Endothelial cell (in vitro differentiated cells): Measurements from ENCODE around the gene LDB2. TPM values are rescaled to one million over a fixed set of nuclear protein-coding genes. Genes with fewer than 3 reads are reported as not detected.

Experiments
- DNase-seq: peaks from one replicate; pipeline ENCODE4 v3.0.0; 2021; ENCODE audit warnings: low spot score
- H3K27ac Mint-ChIP-seq: one replicate; pipeline ENCODE4 v1.8.0; 2021; ENCODE audit warnings: mixed read lengths, inconsistent platforms; ENCODE audit not compliant: unreplicated experiment
- H3K27me3 Mint-ChIP-seq: one replicate; pipeline ENCODE4 v1.8.0; 2021; ENCODE audit warnings: mild to moderate bottlenecking, moderate library complexity, mixed read lengths, inconsistent platforms; ENCODE audit not compliant: unreplicated experiment
- H3K36me3 Mint-ChIP-seq: one replicate; pipeline ENCODE4 v1.8.0; 2021; ENCODE audit warnings: mild to moderate bottlenecking, low read depth, mixed read lengths, inconsistent platforms; ENCODE audit not compliant: unreplicated experiment
- H3K4me1 Mint-ChIP-seq: one replicate; pipeline ENCODE4 v1.8.0; 2021; ENCODE audit warnings: mild to moderate bottlenecking, mixed read lengths, inconsistent platforms; ENCODE audit not compliant: unreplicated experiment
- H3K4me3 Mint-ChIP-seq: one replicate; pipeline ENCODE4 v1.8.0; 2021; ENCODE audit warnings: mild to moderate bottlenecking, mixed read lengths, inconsistent platforms; ENCODE audit not compliant: unreplicated experiment
- H3K9me3 Mint-ChIP-seq: one replicate; pipeline ENCODE4 v1.8.0; 2021; ENCODE audit warnings: mixed read lengths, inconsistent platforms; ENCODE audit not compliant: unreplicated experiment
- total RNA-seq: library from RNA; stranded (reverse); fragmentation: NEBNext Ultra II Directional; extraction: Animal tissue kit (Norgen Biotek cat#: 25700); gene quantifications from one replicate; pipeline ENCODE4 v1.2.1, GENCODE V29; 2021; ENCODE audit not compliant: unreplicated experiment
- TF ChIP-seq, protein P1 (sequence below): fragments of 200-600 bp; sonication (generic); IDR thresholded peaks from one replicate; pipeline ENCODE4 v1.5.0; 2021; ENCODE audit warnings: antibody characterized with exemption; ENCODE audit not compliant: unreplicated experiment

The LDB2 gene
- total RNA-seq, 1 donor from 2014 or later: 268 TPM

DNA sequence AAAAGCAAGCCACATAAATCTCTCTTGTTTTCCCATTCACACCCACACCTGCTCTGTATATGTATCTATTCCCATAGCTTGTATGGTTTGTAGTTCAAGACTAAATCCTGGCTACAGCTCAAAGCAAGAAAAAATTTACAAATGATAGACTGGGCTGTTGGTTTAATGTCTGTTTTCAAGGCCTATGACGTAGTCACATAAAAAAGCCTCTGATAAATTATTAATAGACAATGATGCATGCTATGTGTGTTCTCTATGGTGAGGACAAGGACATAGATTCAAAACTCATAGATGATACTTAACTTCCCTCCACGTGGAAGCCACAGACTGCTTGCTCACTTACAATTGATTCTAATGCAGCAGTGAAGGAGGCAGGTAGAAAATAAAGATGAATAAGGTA lies 194.0 kb downstream of the LDB2 start:
- H3K9me3 Mint-ChIP-seq: no peaks in the 10 kb centered on the region
- peaks cover 33% of the 10 kb centered on the region for H3K4me1 Mint-ChIP-seq
- TF ChIP-seq, protein P1, sequence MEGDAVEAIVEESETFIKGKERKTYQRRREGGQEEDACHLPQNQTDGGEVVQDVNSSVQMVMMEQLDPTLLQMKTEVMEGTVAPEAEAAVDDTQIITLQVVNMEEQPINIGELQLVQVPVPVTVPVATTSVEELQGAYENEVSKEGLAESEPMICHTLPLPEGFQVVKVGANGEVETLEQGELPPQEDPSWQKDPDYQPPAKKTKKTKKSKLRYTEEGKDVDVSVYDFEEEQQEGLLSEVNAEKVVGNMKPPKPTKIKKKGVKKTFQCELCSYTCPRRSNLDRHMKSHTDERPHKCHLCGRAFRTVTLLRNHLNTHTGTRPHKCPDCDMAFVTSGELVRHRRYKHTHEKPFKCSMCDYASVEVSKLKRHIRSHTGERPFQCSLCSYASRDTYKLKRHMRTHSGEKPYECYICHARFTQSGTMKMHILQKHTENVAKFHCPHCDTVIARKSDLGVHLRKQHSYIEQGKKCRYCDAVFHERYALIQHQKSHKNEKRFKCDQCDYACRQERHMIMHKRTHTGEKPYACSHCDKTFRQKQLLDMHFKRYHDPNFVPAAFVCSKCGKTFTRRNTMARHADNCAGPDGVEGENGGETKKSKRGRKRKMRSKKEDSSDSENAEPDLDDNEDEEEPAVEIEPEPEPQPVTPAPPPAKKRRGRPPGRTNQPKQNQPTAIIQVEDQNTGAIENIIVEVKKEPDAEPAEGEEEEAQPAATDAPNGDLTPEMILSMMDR: no peak
- H3K36me3 Mint-ChIP-seq: peaks cover 27% of the 10 kb centered on the region
- no peak overlapping the region for H3K4me3 Mint-ChIP-seq
- DNase-seq: no peak
- no peaks in the 10 kb centered on the region for H3K27me3 Mint-ChIP-seq
- no peak overlapping the region for H3K27ac Mint-ChIP-seq

DNA sequence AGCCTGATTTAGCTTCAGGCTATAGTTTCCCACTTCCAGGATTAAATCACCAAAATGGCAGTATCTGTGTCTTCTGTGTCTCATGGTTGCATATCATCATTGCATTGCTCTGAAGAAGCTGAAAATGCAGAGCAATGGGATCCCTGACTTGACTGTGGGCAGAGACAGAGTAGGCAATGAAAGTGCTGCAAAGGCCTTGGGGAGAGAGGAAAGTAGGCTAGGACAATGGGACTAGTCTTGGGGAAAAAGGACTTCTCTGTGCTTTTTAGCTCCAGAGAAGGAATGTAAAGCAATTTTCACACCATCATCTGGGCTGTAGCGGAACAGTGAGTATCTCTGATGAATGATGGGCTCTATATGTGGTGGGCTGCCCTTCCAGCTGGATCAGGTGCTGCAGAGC lies 202.5 kb downstream of the LDB2 start:
- TF ChIP-seq, protein P1: no peak
- Mint-ChIP-seq H3K9me3 (no peaks in the 10 kb centered on the region), H3K27me3 (no peaks in the 10 kb centered on the region), H3K36me3 (peaks cover 40% of the 10 kb centered on the region), H3K4me1 (peaks cover 40% of the 10 kb centered on the region), H3K4me3 (no peak overlapping the region), H3K27ac (peak overlapping the region; percentile 4)
- no peak for DNase-seq

DNA sequence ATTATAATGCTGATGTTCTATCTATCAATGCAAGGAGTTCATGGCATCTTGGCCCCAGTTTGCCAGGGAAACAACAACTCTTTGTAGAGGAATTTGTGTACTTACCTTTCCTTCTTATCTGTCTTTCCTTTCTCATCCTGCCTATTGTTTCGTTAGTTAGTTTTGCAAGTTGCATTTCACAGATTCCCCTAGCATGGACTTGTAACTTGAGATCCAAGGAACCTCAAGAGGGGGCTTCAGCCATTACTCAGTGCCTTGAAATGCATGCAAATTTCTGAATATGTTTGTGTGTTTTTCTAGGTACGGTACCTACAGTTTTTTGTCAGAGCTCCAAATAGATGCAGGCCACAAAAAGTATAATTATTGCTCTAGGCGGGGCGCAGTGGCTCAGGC lies 203.6 kb downstream of the LDB2 start:
- Mint-ChIP-seq H3K4me1 (peaks cover 40% of the 10 kb centered on the region), H3K9me3 (no peaks in the 10 kb centered on the region), H3K4me3 (peak overlapping the region; percentile 19), H3K27me3 (no peaks in the 10 kb centered on the region), H3K36me3 (peaks cover 43% of the 10 kb centered on the region), H3K27ac (peak overlapping the region; percentile 76)
- DNase-seq: no peak
- TF ChIP-seq, protein P1: no peak

DNA sequence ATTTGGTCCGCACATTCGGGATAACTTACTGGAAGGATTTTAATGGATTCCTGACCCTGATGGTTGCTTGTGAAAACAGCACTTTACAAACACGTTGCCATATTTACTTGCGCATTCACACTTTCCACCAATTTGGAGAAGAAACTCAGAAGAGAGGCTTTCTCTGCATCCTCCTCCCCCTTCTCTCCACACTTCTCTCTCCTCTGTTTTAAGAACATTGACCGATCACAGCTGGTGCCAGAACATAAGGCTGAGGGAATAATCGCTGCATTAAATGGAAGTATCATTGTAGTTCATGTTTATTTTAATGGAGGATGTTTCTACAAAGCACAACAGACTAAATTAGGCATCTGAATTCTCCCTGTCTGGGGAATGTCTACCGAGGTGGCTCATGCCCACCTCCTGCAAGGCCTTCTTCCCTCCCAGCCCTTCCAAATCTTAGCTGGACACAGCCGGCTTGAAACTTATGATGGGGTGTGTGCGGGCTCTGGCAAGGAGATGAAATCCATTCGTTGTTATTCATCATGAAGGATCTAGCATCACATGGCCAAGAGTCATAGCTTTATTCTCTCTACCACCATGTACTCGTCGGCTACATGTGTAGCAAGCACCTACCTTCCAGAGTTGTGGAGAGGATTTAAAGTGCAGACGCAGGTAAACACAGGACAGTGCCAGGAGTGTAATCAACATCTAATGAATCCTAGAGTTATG lies 204.1 kb downstream of the LDB2 start:
- Mint-ChIP-seq H3K4me1 (peaks cover 36% of the 10 kb centered on the region), H3K27ac (peak overlapping the region; percentile 23), H3K27me3 (no peaks in the 10 kb centered on the region), H3K9me3 (no peaks in the 10 kb centered on the region), H3K36me3 (peaks cover 43% of the 10 kb centered on the region), H3K4me3 (no peak overlapping the region)
- no peak for DNase-seq
- TF ChIP-seq, protein P1: no peak

DNA sequence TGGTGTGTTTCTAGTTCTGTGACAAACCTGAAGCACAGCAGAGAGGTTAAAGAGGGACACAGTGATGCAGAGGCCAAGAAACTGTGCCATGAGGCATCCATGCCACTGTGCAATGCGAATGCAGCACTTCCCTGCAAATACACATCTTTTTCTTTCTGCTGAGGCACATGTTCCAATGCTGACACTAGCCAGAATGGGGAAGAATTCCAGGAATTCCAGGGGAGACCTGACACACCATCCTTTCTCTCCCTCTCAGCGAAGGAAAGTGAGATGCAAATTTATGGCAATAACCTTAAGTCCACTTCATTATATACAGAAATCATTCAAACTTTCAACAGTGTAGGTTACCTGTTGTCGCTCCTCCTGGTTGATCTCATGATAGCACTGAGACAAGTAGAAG lies 204.8 kb downstream of the LDB2 start:
- Mint-ChIP-seq H3K27ac (no peak overlapping the region), H3K4me1 (peaks cover 36% of the 10 kb centered on the region), H3K27me3 (no peaks in the 10 kb centered on the region), H3K9me3 (no peaks in the 10 kb centered on the region), H3K4me3 (peak overlapping the region; percentile 57), H3K36me3 (peaks cover 48% of the 10 kb centered on the region)
- DNase-seq: no peak
- TF ChIP-seq, protein P1: no peak
